Tibial artery (tissue), 4 donors: Measurements from ENCODE around the gene RASA3.
"Not testable (repeated sequence)": the region's sequence is repeated elsewhere in the genome, so short reads cannot be mapped to it uniquely, and the experiment has no call there.

Source experiments
- DNase-seq, 2 donors: peaks; one replicate each; pipeline ENCODE4 v3.0.0-alpha.2; 2019
- H3K27ac ChIP-seq, 2 donors: fragments of 200-600 bp; sonication (generic) in 1 of 2; 1 replicate in 1 of 2; 2 replicates in 1 of 2; pipeline ENCODE4 v1.5.1; 2018 to 2019; ENCODE audit warnings: mild to moderate bottlenecking in 1 of 2
- H3K27me3 ChIP-seq, 2 donors: fragments of 200-600 bp; sonication (generic) in 1 of 2; one replicate each; pipeline versions ENCODE4 v1.5.1 to v1.6.0; 2016 to 2019
- H3K36me3 ChIP-seq, 3 donors: fragments of 200-600 bp; sonication (generic) in 2 of 3; one replicate each; pipeline ENCODE4 v1.5.1; 2016 to 2019; ENCODE audit warnings: mild to moderate bottlenecking in 2 of 3
- H3K4me1 ChIP-seq, 4 donors: fragments of 200-600 bp; sonication (generic) in 2 of 4; 1 replicate in 3 of 4; 2 replicates in 1 of 4; pipeline ENCODE4 v1.5.1; 2016 to 2019
- H3K4me3 ChIP-seq, 2 donors: fragments of 200-600 bp; sonication (generic) in 1 of 2; 1 replicate in 1 of 2; 2 replicates in 1 of 2; pipeline ENCODE4 v1.5.1; 2018 to 2019; ENCODE audit warnings: mild to moderate bottlenecking in 2 of 2
- H3K9me3 ChIP-seq, 3 donors: fragments of 200-600 bp; sonication (generic) in 1 of 3; one replicate each; pipeline ENCODE4 v1.5.1; 2016 to 2019
- CTCF ChIP-seq, 2 experiments: fragments of 200-600 bp in 1 of 2; fragments of 450-650 bp in 1 of 2; IDR thresholded peaks; one replicate each; pipeline ENCODE4 v1.5.1; 2017 to 2019; ENCODE audit warnings: antibody characterized with exemption in 2 of 2, mild to moderate bottlenecking in 1 of 2, moderate library complexity in 1 of 2
- intact Hi-C: fragments of 100-400 bp; cut with DNase I; formaldehyde crosslinking; loops from one replicate; pipeline ENCODE4 v1.15.0; 2023; ENCODE audit warnings: low total_unique reads

The RASA3 gene

GRCh38 chr13:114134944-114135610 lies 2.7 kb upstream of the RASA3 start:
- no peak for TF ChIP-seq CTCF (IDR thresholded peaks at IDR 0.05)
- Histone ChIP-seq H3K36me3 (no peaks in the 10 kb centered on the region), H3K4me3 (no peak overlapping the region), H3K27me3 (no peaks in the 10 kb centered on the region), H3K27ac (peak overlapping the region in 1 of 2 donors; percentile 59), H3K9me3 (no peaks in the 10 kb centered on the region), H3K4me1 (peaks cover 0 to 21% (median 14%) of the 10 kb centered on the region in 4 donors)
- DNase-seq, result peak in 1 of 2 donors; percentile 53
- intact Hi-C loops, result loop anchor here (5.0 kb wide), 1 partner anchor 38 kb away; no protein-coding TSS in a partner anchor

DNA sequence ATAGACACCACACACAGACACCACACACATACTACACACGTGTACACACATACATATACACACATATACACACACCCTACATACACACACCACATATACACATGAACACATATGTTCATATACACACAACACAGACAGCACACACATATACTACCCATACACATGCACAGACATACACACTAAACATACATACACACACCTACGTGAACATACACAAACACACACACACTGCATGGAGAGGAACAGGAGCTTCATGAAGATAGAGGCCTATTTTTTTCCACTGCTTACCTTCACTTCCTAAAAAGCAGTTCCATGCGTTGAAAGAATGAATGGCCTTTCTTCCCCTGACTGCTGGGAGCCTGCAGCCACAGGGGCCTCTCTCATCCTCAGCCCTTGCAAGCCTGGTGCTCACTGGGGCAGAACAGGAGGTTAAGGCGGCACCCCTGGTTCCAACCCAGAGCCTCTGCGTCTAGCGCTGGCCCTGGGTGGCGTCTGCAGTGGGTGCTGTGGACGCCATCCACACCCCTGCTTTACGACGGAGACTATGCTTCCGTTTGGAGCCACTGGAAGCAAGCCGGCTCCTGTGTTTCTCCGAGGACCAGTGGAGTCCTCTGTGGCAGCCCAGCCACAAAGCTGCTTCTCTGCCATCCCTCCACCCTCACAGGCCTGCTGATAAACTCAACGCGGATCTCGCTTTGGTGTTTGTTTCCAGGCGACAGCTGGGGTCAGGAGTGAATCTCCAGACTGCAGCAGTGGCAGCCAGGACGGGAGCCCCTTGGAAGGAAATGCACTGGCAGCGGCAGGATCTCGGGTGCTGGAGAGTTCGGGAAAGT lies 1.9 kb upstream of the RASA3 start:
- no peak for TF ChIP-seq CTCF (IDR thresholded peaks at IDR 0.05)
- Histone ChIP-seq H3K27ac (peak overlapping the region; percentile 22 to 59), H3K4me3 (no peak overlapping the region), H3K4me1 (peaks cover 0 to 28% (median 22%) of the 10 kb centered on the region in 4 donors), H3K36me3 (no peaks in the 10 kb centered on the region), H3K9me3 (no peaks in the 10 kb centered on the region), H3K27me3 (no peaks in the 10 kb centered on the region)
- intact Hi-C loops, result loop anchor here (5.0 kb wide), 1 partner anchor 37 kb away; no protein-coding TSS in a partner anchor
- DNase-seq, result no peak

- not testable (repeated sequence) for H3K27me3 ChIP-seq, DNase-seq, H3K4me3 ChIP-seq, H3K27ac ChIP-seq, H3K36me3 ChIP-seq, H3K9me3 ChIP-seq
- intact Hi-C loops, result loop anchor here (5.0 kb wide), 1 partner anchor 36 kb away; no protein-coding TSS in a partner anchor
- peaks cover 0 to 34% (median 29%) of the 10 kb centered on the region in 4 donors for H3K4me1 ChIP-seq
Measured at GRCh38 chr13:114133552-114133951, 1.1 kb upstream of the RASA3 start.

GRCh38 chr13:114133126-114133525 lies 703 bp upstream of the RASA3 start:
- not testable (repeated sequence) for H3K9me3 ChIP-seq, DNase-seq, H3K27me3 ChIP-seq, H3K36me3 ChIP-seq
- intact Hi-C loops, result loop anchor here (5.0 kb wide), 1 partner anchor 36 kb away; no protein-coding TSS in a partner anchor
- H3K4me3 ChIP-seq, result peak overlapping the region; percentile 93 to 94
- H3K27ac ChIP-seq, result peak overlapping the region; percentile 79 to 82
- peaks cover 0 to 38% (median 34%) of the 10 kb centered on the region in 4 donors for H3K4me1 ChIP-seq

DNA sequence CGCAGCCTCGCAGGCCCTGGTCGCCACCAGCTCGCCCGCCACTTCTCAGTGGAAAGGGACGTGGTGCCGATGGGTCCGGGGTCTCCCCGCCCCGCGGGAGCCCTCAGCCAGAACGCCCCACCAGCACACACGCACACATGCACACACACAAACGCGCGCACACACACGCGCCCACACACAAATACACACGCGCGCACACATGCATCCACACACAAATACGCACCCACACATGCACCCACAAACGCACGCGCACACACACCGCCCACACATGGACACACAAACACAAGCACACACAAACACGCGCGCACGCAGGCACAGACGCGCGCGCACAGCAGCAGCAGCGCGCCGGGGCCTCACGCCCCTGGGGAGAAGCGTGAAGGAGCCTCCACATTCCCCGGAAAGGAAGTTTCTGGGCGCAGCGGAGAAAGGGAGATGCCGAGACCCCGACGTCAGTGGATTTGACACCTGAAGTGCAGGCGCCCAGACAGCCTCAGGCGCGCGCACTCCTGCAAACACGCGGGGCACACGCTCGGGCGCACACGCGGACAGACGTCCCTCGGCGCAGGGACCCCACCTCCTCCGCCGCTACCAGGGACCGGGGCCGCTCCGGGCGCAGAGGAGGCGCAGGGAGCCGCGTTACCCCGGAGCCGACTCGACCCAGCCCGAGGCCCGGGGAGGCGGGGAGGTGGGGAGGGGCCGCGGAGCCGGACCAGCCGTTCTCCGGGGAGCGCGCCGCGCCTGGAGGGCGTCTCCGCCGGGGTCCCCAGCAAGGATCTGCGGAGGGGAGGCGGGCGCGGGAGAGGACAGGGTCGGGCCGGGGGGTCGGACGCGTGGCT lies 622 bp downstream of the RASA3 start:
- no peaks in the 10 kb centered on the region for H3K36me3 ChIP-seq
- DNase-seq, result no peak
- no peak for TF ChIP-seq CTCF (IDR thresholded peaks at IDR 0.05)
- no peaks in the 10 kb centered on the region for H3K27me3 ChIP-seq
- H3K4me1 ChIP-seq, result peaks cover 0 to 49% (median 45%) of the 10 kb centered on the region in 4 donors
- H3K4me3 ChIP-seq, result peak overlapping the region; percentile 93 to 94
- intact Hi-C loops, result loop anchor here (2.0 to 5.0 kb wide), 2 partner anchors 34 to 65 kb away; no protein-coding TSS in a partner anchor
- H3K27ac ChIP-seq, result peak overlapping the region; percentile 79 to 84
- H3K9me3 ChIP-seq, result no peaks in the 10 kb centered on the region
